HG03571 (cell line): ENCODE data around the gene TRIM52.

ENCODE experiments used
- ATAC-seq: cut with Tn5 transposase; IDR thresholded peaks from one replicate; pipeline ENCODE4 v1.9.1; 2021; ENCODE audit not compliant: unreplicated experiment

TRIM52 gene

GRCh38 chr5:181258576-181258975 lies 2.4 kb downstream of the TRIM52 start:
- ATAC-seq = no peak

GRCh38 chr5:181255836-181256578 lies 4.9 kb downstream of the TRIM52 start:
- no peak for ATAC-seq

- ATAC-seq = no peak
These were observed 5.7 kb downstream of the TRIM52 start for GRCh38 chr5:181255276-181255675.

DNA sequence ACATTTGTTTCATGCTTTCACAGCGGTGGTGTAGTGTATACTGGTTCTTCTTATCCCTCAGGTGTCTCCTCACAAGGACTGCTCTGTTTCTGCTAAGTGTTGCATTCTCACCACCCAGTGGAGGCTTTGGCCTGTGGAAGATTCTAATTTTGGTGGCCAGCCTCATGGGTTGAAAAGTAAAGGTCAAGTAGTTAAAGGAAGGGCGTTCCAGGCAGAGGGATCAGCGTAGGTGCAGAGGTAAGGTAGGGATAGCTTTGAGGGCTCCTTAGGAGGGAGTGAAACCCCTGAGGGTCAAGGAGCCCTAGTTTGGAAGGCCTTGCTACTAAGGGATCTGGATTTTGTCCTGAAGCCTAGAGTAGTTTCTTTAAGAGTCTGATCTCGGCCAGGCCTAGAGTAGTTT lies 12.7 kb downstream of the TRIM52 start:
- no peak for ATAC-seq

DNA sequence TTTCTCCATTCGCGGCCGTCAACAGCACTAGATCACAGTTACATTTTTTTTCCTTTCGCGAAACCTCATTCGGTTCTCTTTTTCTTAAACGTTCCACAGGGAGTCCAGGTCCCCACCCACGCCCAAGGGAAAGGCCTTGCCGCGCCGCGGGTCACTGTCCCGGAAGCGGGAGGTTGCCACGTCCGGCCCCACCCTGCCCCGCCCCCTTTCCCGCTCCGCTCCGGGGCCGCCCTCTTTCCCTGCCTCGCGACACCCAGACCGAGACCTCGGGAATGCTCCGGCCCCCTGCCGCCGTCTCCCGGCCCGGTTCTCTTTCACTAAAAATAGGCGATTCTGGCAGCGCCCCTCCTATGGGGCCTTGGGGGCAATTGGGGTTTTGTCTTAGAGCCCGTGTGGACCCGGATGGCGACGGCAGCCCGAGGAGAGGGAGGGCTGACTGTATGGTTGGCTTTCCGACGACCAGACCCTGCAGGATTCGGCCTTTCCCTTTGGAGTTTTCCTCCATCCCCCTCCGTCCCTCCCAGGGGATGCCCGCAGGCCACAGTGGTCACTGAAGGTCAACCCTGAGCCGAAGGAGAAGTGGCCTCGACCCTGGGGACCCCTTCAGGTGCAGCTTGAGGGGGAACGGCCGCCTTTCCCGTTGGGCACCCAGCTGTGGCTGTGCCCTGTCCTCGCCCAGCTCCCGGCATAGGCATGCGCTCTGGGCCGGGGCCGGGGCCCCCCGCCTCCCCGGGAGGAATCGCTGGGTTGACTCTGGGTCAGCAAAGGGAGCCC lies 14.5 kb downstream of the TRIM52 start:
- peak; percentile 31 for ATAC-seq

DNA sequence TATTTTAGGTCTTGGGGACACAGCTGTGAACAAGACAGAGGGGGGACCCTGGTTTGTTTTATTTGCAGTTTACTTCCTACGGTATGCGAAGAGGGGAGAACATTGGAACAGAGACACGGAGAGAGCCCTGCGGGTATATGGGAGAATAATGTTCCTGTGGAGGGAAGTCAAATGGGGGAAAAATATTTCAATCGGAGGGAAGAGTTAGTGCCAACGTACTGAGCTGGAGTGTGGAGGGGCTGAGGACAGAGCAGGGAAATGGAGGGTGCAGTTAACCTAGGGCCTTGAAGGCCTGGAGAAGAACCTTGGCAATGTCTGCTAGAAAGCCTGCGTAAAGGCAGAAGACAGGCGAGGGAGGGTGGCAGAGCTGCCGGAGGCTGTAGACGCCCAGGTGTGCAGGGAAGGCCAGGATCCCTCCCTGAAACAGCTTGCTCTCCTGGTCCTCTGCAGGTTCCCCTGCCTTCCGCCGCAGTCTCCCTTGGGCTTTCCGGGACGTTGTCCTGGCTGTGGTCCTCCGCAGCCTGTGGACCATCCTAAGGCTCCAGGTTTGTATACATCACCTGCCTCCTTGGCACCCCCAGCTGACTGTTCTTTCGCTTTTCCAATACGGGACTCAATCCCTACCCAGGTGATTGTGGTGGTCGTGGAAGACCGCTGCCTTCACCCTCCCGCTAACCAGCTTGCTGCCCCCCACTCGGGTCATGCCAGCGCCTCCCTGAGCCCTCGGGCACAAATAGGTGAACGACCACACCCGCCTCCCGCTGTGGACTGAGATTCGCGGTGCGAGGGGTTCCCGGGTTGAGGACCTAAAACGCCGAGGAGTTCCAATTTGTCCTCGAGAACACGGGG lies 15.3 kb downstream of the TRIM52 start:
- no peak for ATAC-seq

- ATAC-seq = peak; percentile 65
These were observed 17.2 kb downstream of the TRIM52 start, which contains the start of gene RACK1 for GRCh38 chr5:181243564-181244343. TSS of gene RACK1 (minus strand) at chr5:181243906. CDS start at chr5:181243800, 106 bp downstream.

DNA sequence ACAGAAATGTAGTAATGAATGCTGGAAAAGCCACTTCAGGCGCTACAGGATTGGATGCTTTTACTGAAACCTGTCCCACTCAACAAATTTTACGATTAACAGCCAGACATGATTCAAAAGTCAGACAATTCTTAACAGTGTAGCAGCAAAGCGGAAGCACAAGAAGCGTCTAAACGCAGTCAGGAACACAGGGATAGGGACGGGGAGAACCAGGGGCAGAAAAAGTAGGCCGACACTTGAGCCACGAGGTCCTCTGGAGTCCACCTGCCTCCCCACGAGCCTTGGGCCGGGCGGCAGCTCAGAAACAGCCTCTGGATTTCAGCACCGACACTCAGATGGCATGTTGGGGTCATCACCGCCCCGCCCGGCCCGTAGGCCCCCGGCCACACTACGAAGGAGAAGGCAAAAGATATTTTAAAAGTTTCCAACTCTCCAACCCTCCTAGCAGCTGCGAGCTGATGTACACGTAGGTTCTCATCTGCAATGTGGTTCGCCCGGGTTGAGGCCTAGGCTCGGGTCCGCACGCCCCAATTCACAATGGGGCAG lies 17.9 kb downstream of the TRIM52 start:
- no peak for ATAC-seq

GRCh38 chr5:181242031-181242451 lies 18.9 kb downstream of the TRIM52 start:
- ATAC-seq = no peak

DNA sequence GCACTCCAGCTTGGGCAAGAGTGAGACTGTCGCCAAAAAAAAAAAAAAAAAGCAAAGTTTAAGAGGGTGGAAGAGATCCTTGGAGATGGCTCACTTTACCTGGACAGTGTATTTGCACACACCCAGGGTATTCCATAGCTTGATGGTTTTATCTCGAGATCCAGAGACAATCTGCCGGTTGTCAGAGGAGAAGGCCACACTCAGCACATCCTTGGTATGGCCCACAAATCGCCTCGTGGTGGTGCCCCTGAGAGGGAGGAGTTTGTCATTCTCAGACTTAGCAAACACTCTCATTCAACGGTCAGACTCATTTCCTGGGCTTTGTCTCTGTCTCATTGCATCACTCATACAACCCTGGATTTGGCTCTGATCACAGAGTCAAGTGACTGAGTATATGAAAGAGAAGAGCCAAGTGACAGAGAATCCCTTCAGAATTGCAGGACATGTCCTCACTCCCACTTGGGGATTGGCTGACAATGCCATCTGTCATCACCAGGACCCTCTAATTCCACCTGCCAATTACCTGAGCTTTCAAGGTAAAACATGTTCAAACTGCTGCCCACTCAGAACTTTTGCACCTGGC lies 19.5 kb downstream of the TRIM52 start:
- no peak for ATAC-seq

- no peak for ATAC-seq
These were observed 21.8 kb downstream of the TRIM52 start for GRCh38 chr5:181239062-181239663.

- ATAC-seq = no peak
These were observed 23.1 kb downstream of the TRIM52 start for GRCh38 chr5:181237729-181238385.

- ATAC-seq = no peak
These were observed 23.8 kb downstream of the TRIM52 start for GRCh38 chr5:181236954-181237641.

GRCh38 chr5:181236471-181236870 lies 24.5 kb downstream of the TRIM52 start:
- ATAC-seq = no peak

- ATAC-seq = no peak
These were observed 25.1 kb downstream of the TRIM52 start for GRCh38 chr5:181235689-181236366.

GRCh38 chr5:181235323-181235688 lies 25.6 kb downstream of the TRIM52 start:
- no peak for ATAC-seq

GRCh38 chr5:181234455-181235306 lies 26.3 kb downstream of the TRIM52 start:
- no peak for ATAC-seq
